Right lobe of liver (tissue), 6 donors: ENCODE data around the gene HARS1. TPM values are rescaled to one million over a fixed set of nuclear protein-coding genes. Genes with fewer than 3 reads are reported as not detected.
"Not testable (repeated sequence)": the region's sequence is repeated elsewhere in the genome, so short reads cannot be mapped to it uniquely, and the experiment has no call there.

Experiments
- ATAC-seq, 4 donors: fragments of 200-7000 bp; cut with Tn5 transposase; one replicate each; pipeline ENCODE4 v1.9.1; 2020; ENCODE audit warnings: mild to moderate bottlenecking in 4 of 4, moderate library complexity in 4 of 4
- DNase-seq, 3 donors: peaks; one replicate each; pipeline ENCODE4 v3.0.0-alpha.2; 2020
- H3K27ac ChIP-seq, 3 donors: fragments of 200-600 bp; one replicate each; pipeline ENCODE4 v1.8.0; 2022
- H3K27me3 ChIP-seq, 2 donors: fragments of 200-600 bp; one replicate each; pipeline ENCODE4 v1.8.0; 2022
- H3K36me3 ChIP-seq, 4 donors: fragments of 200-600 bp; sonication (generic) in 1 of 4; one replicate each; pipeline versions ENCODE4 v1.5.1 to v1.8.0; 2017 to 2022; ENCODE audit warnings: control low read depth in 1 of 4
- H3K4me1 ChIP-seq, 4 donors: fragments of 200-600 bp; sonication (generic) in 1 of 4; one replicate each; pipeline versions ENCODE4 v1.5.1 to v1.8.0; 2017 to 2022; ENCODE audit warnings: control low read depth in 1 of 4
- H3K4me3 ChIP-seq, 3 donors: fragments of 200-600 bp; one replicate each; pipeline ENCODE4 v1.8.0; 2022
- H3K9me3 ChIP-seq, 4 donors: fragments of 200-600 bp; sonication (generic) in 1 of 4; one replicate each; pipeline versions ENCODE4 v1.5.1 to v1.8.0; 2017 to 2022; ENCODE audit warnings: control low read depth in 1 of 4
- CTCF ChIP-seq, 4 donors: fragments of 200-600 bp in 3 of 4; fragments of 450-650 bp in 1 of 4; IDR thresholded peaks; one replicate each; pipeline versions ENCODE4 v1.5.1 to v1.8.0; 2016 to 2022; ENCODE audit warnings: antibody characterized with exemption in 4 of 4, mild to moderate bottlenecking in 2 of 4
- POLR2A ChIP-seq: fragments of 450-650 bp; IDR thresholded peaks from one replicate; pipeline ENCODE4 v1.6.1; 2017; ENCODE audit warnings: antibody characterized with exemption, mild to moderate bottlenecking
- WGBS: methylation state at CpG from one replicate; pipeline ENCODE4 v1.1.6; 2018; ENCODE audit warnings: low coverage, low lambda C conversion rate; ENCODE audit not compliant: insufficient coverage; ENCODE audit errors: missing lambda C conversion rate; 5-methylcytosine and 5-hydroxymethylcytosine counted together
- intact Hi-C, 2 donors: fragments of 100-400 bp; cut with DNase I; formaldehyde crosslinking; loops; one replicate each; pipeline versions ENCODE4 v1.11.2 to v1.14.1; 2022
- total RNA-seq, 6 experiments: library from RNA; depleted of rRNA in 2 of 6; stranded (reverse); fragments of >200 nt in 2 of 6; fragmentation: NEBNext Ultra II Directional in 3 of 6; extraction: Animal tissue kit (Norgen Biotek cat#: 25700) in 3 of 6; gene quantifications; one replicate each; pipeline versions ENCODE4 v1.1.0 to v1.2.4, GENCODE V29; 2016 to 2023
- donor health status: DM: no; HTN: yes; CAD: no.
- donor health status: DM: no; HTN: no; CAD: no.
- donor health status: DM: no; HTN: no; CAD: no.
- donor health status: DM: no; HTN: yes; CAD: no.
- donor health status: DM: no; HTN: yes; CAD: no.

HARS1 gene
- total RNA-seq, 6 experiments from 2014 or later: 22.8 to 46.6 (median 37.0) TPM

GRCh38 chr5:140711794-140712193, 20.6 kb upstream of the HARS1 start:
- WGBS: 87% methylated on average over 1 of the region's 1 CpG

GRCh38 chr5:140710899-140711552, 19.9 kb upstream of the HARS1 start:
- no peaks in the 10 kb centered on the region for H3K27me3 ChIP-seq
- no peaks in the 10 kb centered on the region for H3K9me3 ChIP-seq
- intact Hi-C loops: loop anchor here in 1 of 2 donors (10.0 kb wide), 1 partner anchor 346 kb away; the partner anchor contains the start of gene SLC4A9
- no peak for TF ChIP-seq CTCF (IDR thresholded peaks at IDR 0.05)
- TF ChIP-seq POLR2A: peak; percentile 72
- peak overlapping the region; percentile 72 to 93 (median 89) for H3K27ac ChIP-seq
- no peaks in the 10 kb centered on the region for H3K4me1 ChIP-seq
- under 1% methylated on average over 21 of the region's 27 CpGs for WGBS
- peaks cover 0 to 7% (median 0%) of the 10 kb centered on the region in 4 donors for H3K36me3 ChIP-seq
- peak; percentile 89 to 91 (median 89) for DNase-seq
- ATAC-seq: peak; percentile 95
- H3K4me3 ChIP-seq: peak overlapping the region; percentile 55 to 64 (median 61)

More at GRCh38 chr5:140711794-140712193, 20.6 kb upstream of the HARS1 start:
- Histone ChIP-seq H3K27ac (peak overlapping the region in 1 of 3 donors; percentile 89), H3K36me3 (no peaks in the 10 kb centered on the region), H3K4me1 (no peaks in the 10 kb centered on the region), H3K4me3 (peak overlapping the region in 1 of 3 donors; percentile 55), H3K27me3 (no peaks in the 10 kb centered on the region), H3K9me3 (no peaks in the 10 kb centered on the region)
- TF ChIP-seq CTCF (IDR thresholded peaks at IDR 0.05): no peak
- TF ChIP-seq POLR2A: no peak
- DNase-seq (no peak), ATAC-seq (no peak)
- intact Hi-C loops: loop anchor here in 1 of 2 donors (10.0 kb wide), 1 partner anchor 347 kb away; the partner anchor contains the start of gene SLC4A9

- intact Hi-C loops, H3K4me3 ChIP-seq, H3K9me3 ChIP-seq, DNase-seq, H3K4me1 ChIP-seq, ATAC-seq, H3K27me3 ChIP-seq, H3K27ac ChIP-seq: not testable (repeated sequence)
- H3K36me3 ChIP-seq: peaks cover 4 to 30% (median 14%) of the 10 kb centered on the region in 4 donors
- WGBS: 81% methylated on average over 8 of the region's 9 CpGs
These were observed 17.6 kb upstream of the HARS1 start for GRCh38 chr5:140708787-140709186.

GRCh38 chr5:140707812-140708211, 16.6 kb upstream of the HARS1 start:
- H3K4me3 ChIP-seq: no peak overlapping the region
- 86% methylated on average over 1 of the region's 4 CpGs for WGBS
- intact Hi-C loops: no loop called here
- peaks cover 7 to 40% (median 19%) of the 10 kb centered on the region in 4 donors for H3K36me3 ChIP-seq
- DNase-seq (no peak), ATAC-seq (no peak)
- TF ChIP-seq CTCF (IDR thresholded peaks at IDR 0.05): no peak
- no peaks in the 10 kb centered on the region for H3K4me1 ChIP-seq
- H3K9me3 ChIP-seq: no peaks in the 10 kb centered on the region
- no peaks in the 10 kb centered on the region for H3K27me3 ChIP-seq
- H3K27ac ChIP-seq: no peak overlapping the region
